Superior temporal gyrus (tissue), 1 donor: Measurements from ENCODE around the gene AMACR.
"Not testable (repeated sequence)": the region's sequence is repeated elsewhere in the genome, so short reads cannot be mapped to it uniquely, and the experiment has no call there.

Experiments used
- DNase-seq: peaks from one replicate; pipeline ENCODE4 v3.0.0-alpha.2; 2016; ENCODE audit errors: extremely low spot score

Gene AMACR

DNA sequence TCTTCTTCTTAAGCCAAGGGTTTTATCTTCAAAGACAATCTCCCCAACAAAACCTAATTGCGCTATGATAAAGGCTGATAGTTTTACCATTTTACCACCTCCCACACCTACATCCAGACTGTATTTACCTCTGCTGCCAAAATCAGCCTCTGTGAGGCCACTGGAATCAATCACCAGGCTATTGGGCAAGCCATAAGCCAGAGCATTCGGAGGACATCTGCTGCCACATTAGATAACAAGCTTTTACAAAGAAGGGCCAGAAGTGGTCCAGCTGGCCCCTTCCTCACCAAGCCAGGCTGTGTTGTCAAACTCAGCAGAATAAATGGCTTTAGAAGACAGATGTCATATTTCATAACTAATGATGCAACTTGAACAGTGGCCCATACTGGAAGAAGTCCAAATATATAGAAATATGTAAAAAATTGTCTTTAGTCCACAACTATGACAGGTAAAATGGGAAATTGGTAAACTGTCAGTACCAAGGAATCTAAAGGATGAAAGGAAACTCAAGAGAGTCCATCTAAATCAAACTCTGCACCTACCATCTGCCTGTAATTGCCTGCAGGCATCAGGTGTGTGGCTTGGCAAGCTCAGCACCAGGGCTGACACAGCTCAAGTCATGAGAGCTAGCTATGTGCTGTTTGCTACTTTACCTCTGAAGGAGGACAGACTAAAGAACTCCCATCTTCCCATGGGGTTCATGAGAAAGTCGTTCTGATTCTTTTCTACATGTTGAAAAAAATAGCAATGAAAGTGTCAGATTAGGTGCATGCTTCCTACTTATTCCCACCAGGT, 39.4 kb downstream of the AMACR start:
- no peak for DNase-seq

DNA sequence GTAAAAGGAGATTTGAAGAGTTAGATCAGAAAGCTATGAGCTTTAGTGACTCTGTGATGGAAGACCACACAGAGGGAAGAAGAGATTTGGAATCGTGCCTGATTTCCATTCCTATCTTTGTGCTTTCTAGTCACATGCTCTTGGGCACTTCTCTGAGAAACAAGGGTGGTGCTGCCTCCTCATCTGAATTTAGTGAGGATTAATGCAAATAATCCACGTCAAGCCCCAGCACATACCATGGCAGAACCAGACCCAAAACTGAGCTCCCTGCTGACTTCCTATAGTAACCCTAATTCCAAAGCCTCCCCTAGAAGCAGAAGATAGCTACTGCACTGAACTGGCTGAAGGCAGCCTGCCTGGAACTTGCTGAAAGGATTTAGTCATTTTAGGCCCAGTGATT, 41.0 kb downstream of the AMACR start:
- DNase-seq, result no peak

DNA sequence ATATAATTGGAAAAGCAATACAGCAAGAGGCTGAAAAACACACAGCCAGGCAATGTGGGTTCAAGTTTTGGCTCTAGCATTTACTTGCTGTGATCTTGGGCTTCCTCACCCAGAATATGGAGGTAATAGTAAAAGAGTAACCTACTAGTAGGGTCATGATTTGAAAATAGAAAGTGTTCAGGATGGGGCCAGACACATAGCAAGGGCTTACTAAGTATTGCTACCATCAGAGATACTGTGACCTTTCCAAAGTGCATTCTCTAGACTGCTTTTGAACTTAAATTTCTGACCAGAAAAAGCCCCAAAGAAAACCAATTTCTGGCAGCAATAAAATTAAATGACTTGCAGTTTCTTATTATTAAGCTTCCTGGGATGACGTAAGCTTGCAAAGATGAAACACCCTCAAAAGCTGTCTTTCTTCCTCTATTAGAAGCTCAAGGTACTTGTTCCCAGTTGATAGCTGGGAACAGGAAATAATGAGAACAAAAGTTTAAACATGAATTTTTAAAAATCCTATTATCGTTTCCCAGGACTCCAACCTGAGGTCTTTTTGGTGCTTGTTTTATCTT, 43.6 kb downstream of the AMACR start:
- DNase-seq, result no peak

DNA sequence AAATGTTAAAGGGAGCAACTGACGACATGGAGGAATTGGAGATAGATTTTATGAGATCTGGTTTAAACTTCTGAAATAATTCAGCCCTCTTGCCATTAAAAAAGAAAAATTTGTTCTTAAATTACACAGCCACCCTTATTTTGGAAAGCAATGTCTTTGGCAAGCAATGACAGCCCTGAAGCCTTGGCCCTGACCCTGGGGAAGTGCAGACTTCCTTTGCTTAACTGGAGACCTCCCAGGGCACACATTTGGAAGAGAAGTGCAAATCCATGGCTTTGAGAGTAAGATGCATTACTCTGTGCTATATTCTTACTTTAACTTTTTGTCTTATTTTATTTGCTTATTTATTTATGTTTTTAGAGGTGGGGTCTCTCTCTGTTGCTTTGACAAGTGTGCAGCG, 49.7 kb downstream of the AMACR start:
- no peak for DNase-seq

GRCh38 chr5:33957577-33958150, 50.2 kb downstream of the AMACR start:
- no peak for DNase-seq

- not testable (repeated sequence) for DNase-seq
These were observed 55.7 kb downstream of the AMACR start for GRCh38 chr5:33952175-33952574.

- no peak for DNase-seq
These were observed 63.2 kb downstream of the AMACR start for GRCh38 chr5:33944543-33945132.

DNA sequence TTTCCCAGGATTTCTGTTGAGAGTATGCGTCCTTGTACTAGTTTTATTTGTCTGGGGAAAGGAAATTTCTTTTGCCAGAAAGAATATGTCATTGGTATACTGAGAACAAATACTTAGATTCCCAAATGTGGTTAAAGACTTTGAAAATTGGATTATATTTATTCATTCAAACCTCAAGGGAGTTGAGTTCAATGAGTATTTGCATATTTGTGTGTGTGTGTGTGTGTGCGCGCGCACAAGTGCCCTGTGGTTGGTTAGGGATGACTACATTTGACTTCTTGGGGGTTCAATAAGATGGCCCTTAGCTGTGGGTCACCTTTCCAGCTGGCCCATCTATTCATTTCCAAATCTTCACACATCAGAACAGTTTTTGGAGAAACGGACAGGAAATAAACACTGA, 66.8 kb downstream of the AMACR start:
- DNase-seq, result no peak

DNA sequence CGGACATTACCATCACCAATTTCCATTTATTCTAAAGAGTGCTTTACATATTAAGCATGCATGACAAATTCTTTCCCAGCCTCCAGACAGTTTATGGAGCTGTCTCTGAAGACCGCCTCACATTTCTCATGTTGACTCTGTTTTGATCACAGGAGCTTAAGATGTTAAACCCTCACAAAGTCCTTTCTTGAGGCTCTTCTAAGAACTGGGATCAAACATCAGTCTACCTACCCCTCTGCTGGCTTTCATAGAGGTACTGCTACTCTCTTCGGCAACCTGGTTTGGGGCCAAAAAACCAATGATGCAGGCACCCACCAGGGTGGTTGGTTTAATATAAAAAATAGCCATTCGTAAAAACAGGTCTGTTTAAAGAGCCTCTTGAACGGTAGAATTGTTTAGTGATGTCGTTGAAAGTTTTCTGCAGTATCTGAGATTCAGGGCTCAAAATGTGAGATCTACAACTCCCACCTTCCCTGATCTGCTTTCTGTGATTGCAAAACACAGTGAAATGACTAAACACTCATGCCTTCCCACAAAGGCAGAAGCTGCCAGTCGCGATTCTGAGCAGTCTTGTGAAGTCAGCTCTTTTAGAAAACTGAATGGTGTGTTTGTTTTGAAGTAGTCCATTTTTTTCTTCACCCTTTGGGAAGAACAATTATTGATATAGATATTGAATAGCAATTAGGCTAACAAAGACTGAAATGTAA, 68.1 kb downstream of the AMACR start:
- DNase-seq, result peak; percentile 13

- DNase-seq, result no peak
These were observed 69.0 kb downstream of the AMACR start for GRCh38 chr5:33938881-33939280.

GRCh38 chr5:33938507-33938796, 69.4 kb downstream of the AMACR start:
- DNase-seq, result no peak

- no peak for DNase-seq
These were observed 69.9 kb downstream of the AMACR start for GRCh38 chr5:33937707-33938506.

- no peak for DNase-seq
These were observed 70.7 kb downstream of the AMACR start for GRCh38 chr5:33937017-33937706.

DNA sequence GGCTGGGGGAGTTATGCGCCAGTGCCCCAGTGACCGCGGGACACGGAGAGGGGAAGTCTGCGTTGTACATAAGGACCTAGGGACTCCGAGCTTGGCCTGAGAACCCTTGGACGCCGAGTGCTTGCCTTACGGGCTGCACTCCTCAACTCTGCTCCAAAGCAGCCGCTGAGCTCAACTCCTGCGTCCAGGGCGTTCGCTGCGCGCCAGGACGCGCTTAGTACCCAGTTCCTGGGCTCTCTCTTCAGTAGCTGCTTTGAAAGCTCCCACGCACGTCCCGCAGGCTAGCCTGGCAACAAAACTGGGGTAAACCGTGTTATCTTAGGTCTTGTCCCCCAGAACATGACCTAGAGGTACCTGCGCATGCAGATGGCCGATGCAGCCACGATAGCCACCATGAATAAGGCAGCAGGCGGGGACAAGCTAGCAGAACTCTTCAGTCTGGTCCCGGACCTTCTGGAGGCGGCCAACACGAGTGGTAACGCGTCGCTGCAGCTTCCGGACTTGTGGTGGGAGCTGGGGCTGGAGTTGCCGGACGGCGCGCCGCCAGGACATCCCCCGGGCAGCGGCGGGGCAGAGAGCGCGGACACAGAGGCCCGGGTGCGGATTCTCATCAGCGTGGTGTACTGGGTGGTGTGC, 71.4 kb downstream of the AMACR start, which contains the start of gene RXFP3:
RXFP3 (plus strand) TSS at position 6 of the 636 bp plus-strand sequence; CDS start at position 361, 355 bp downstream.
- DNase-seq, result no peak
